MM.1S (cell line): ENCODE measurements around the gene CYP24A1.

ENCODE experiments used
- DNase-seq: peaks from one replicate; pipeline ENCODE4 v3.0.0-alpha.2; 2015
- H2AFZ ChIP-seq: fragments of 300-600 bp; sonication (generic); 2 replicates; pipeline ENCODE4 v1.6.0; 2016; ENCODE audit warnings: antibody characterized with exemption, low read length
- H3F3A ChIP-seq: fragments of 300-600 bp; sonication (generic); 2 replicates; pipeline ENCODE4 v1.6.1; 2016; ENCODE audit warnings: mild to moderate bottlenecking, antibody characterized with exemption, low read length, moderate library complexity, mixed read lengths; ENCODE audit not compliant: insufficient read depth
- H3K27ac ChIP-seq: fragments of 300-600 bp; sonication (generic); 2 replicates; pipeline ENCODE4 v1.5.1; 2016; ENCODE audit warnings: mild to moderate bottlenecking, low read length
- H3K27me3 ChIP-seq: fragments of 300-600 bp; sonication (generic); replicated peaks from 2 replicates; pipeline ENCODE4 v1.6.0; 2016; ENCODE audit warnings: low read length; ENCODE audit not compliant: insufficient read depth
- H3K36me3 ChIP-seq: fragments of 300-600 bp; sonication (generic); replicated peaks from 2 replicates; pipeline ENCODE4 v1.6.1; 2016; ENCODE audit warnings: mild to moderate bottlenecking, low read length, mixed read lengths; ENCODE audit not compliant: insufficient read depth
- H3K4me1 ChIP-seq: fragments of 300-600 bp; sonication (generic); 2 replicates; pipeline ENCODE4 v1.6.1; 2016; ENCODE audit warnings: low read length, mixed read lengths
- H3K4me2 ChIP-seq: fragments of 300-600 bp; sonication (generic); 2 replicates; pipeline ENCODE4 v1.6.0; 2016; ENCODE audit warnings: low read depth, low read length
- H3K4me3 ChIP-seq: fragments of 300-600 bp; sonication (generic); 2 replicates; pipeline ENCODE4 v1.5.1; 2016; ENCODE audit warnings: low read length, mixed read lengths
- H3K79me2 ChIP-seq: fragments of 300-600 bp; sonication (generic); 2 replicates; pipeline ENCODE4 v1.6.1; 2016; ENCODE audit warnings: mixed run types, low read length, mixed read lengths
- H3K9ac ChIP-seq: fragments of 300-600 bp; sonication (generic); 2 replicates; pipeline ENCODE4 v1.6.1; 2016; ENCODE audit warnings: low read length, mixed read lengths
- H3K9me2 ChIP-seq: fragments of 300-600 bp; sonication (generic); replicated peaks from 2 replicates; pipeline ENCODE4 v1.6.1; 2016; ENCODE audit warnings: mild to moderate bottlenecking, low read length, mixed read lengths; ENCODE audit not compliant: insufficient read depth
- H3K9me3 ChIP-seq: fragments of 300-600 bp; sonication (generic); replicated peaks from 2 replicates; pipeline ENCODE4 v1.6.1; 2016; ENCODE audit warnings: mild to moderate bottlenecking, low read length, mixed read lengths; ENCODE audit not compliant: insufficient read depth
- H4K20me1 ChIP-seq: fragments of 300-600 bp; sonication (generic); 2 replicates; pipeline ENCODE4 v1.6.1; 2016; ENCODE audit warnings: mild to moderate bottlenecking, low read length, moderate library complexity, mixed read lengths; ENCODE audit not compliant: insufficient read depth
- CTCF ChIP-seq: fragments of 300-600 bp; sonication (generic); IDR thresholded peaks from 2 replicates; pipeline ENCODE4 v1.5.1; 2016; ENCODE audit warnings: antibody characterized with exemption, low read length, mixed read lengths
- EZH2 ChIP-seq: fragments of 300-600 bp; sonication (generic); optimal IDR thresholded peaks from 2 replicates; pipeline ENCODE3; 2017; ENCODE audit warnings: low read depth, mild to moderate bottlenecking, antibody characterized with exemption, low read length, mixed read lengths
- EZH2phosphoT487 ChIP-seq: fragments of 300-600 bp; sonication (generic); IDR thresholded peaks from 2 replicates; pipeline ENCODE4 v1.6.1; 2018; ENCODE audit warnings: antibody characterized with exemption, low read length

Gene CYP24A1

GRCh38 chr20:54158226-54158625, 15.6 kb downstream of the CYP24A1 start:
- H3K27me3 ChIP-seq: no peaks in the 10 kb centered on the region
- no peak overlapping the region for H3K4me2 ChIP-seq
- no peak overlapping the region for H3K9ac ChIP-seq
- H3K4me1 ChIP-seq: no peaks in the 10 kb centered on the region
- no peaks in the 10 kb centered on the region for H3K79me2 ChIP-seq
- no peaks in the 10 kb centered on the region for H3K9me2 ChIP-seq
- H3K9me3 ChIP-seq: no peaks in the 10 kb centered on the region; the same call in 1 of the 2 replicates
- no peaks in the 10 kb centered on the region for H3F3A ChIP-seq
- no peaks in the 10 kb centered on the region for H4K20me1 ChIP-seq
- H2AFZ ChIP-seq: no peak overlapping the region
- H3K4me3 ChIP-seq: no peak overlapping the region
- no peak for DNase-seq
- no peak overlapping the region for H3K27ac ChIP-seq
- H3K36me3 ChIP-seq: no peaks in the 10 kb centered on the region
- no peak for TF ChIP-seq CTCF
- TF ChIP-seq EZH2: no peak
- no peak for TF ChIP-seq EZH2phosphoT487

- Histone ChIP-seq H3K9me3 (no peaks in the 10 kb centered on the region; the same call in 1 of the 2 replicates), H3K4me3 (no peak overlapping the region), H2AFZ (no peak overlapping the region), H3K9me2 (no peaks in the 10 kb centered on the region), H3K9ac (no peak overlapping the region), H3F3A (no peaks in the 10 kb centered on the region), H3K79me2 (no peaks in the 10 kb centered on the region), H4K20me1 (no peaks in the 10 kb centered on the region), H3K27ac (no peak overlapping the region), H3K4me1 (no peaks in the 10 kb centered on the region), H3K36me3 (no peaks in the 10 kb centered on the region), H3K4me2 (no peak overlapping the region), H3K27me3 (no peaks in the 10 kb centered on the region)
- no peak for TF ChIP-seq EZH2phosphoT487
- TF ChIP-seq EZH2: no peak
- TF ChIP-seq CTCF: no peak
- no peak for DNase-seq
These were observed 16.6 kb downstream of the CYP24A1 start for GRCh38 chr20:54156981-54157835.

GRCh38 chr20:54156522-54156921, 17.3 kb downstream of the CYP24A1 start:
- H3K27ac ChIP-seq: no peak overlapping the region
- H3K79me2 ChIP-seq: no peaks in the 10 kb centered on the region
- no peak overlapping the region for H2AFZ ChIP-seq
- no peak overlapping the region for H3K4me2 ChIP-seq
- no peaks in the 10 kb centered on the region for H3K27me3 ChIP-seq
- no peak for DNase-seq
- no peak overlapping the region for H3K9ac ChIP-seq
- H3K9me3 ChIP-seq: no peaks in the 10 kb centered on the region; the same call in 1 of the 2 replicates
- no peaks in the 10 kb centered on the region for H3K36me3 ChIP-seq
- no peak overlapping the region for H3K4me3 ChIP-seq
- no peaks in the 10 kb centered on the region for H3K9me2 ChIP-seq
- no peaks in the 10 kb centered on the region for H4K20me1 ChIP-seq
- H3K4me1 ChIP-seq: no peaks in the 10 kb centered on the region
- no peak for TF ChIP-seq EZH2
- H3F3A ChIP-seq: no peaks in the 10 kb centered on the region
